GM18511 (cell line): Measurements from ENCODE around the gene RRM1.
"Not testable (repeated sequence)": the region's sequence is repeated elsewhere in the genome, so short reads cannot be mapped to it uniquely, and the experiment has no call there.

Experiments used
- ATAC-seq: cut with Tn5 transposase; IDR thresholded peaks from one replicate; pipeline ENCODE4 v1.9.1; 2021; ENCODE audit warnings: mild to moderate bottlenecking, moderate library complexity; ENCODE audit not compliant: unreplicated experiment

Gene RRM1

GRCh38 chr11:4094348-4095291 is at the start of gene RRM1:
Gene RRM1, plus strand, starts transcription at chr11:4094799. Its CDS starts 214 bp downstream, at chr11:4095013.
- peak; percentile 94 for ATAC-seq

GRCh38 chr11:4044976-4045646 is 49.5 kb upstream of the RRM1 start:
- no peak for ATAC-seq

- ATAC-seq, result no peak
Measured at GRCh38 chr11:4048340-4048739, 46.3 kb upstream of the RRM1 start.

- ATAC-seq, result no peak
Measured at GRCh38 chr11:4049006-4049405, 45.6 kb upstream of the RRM1 start.

- no peak for ATAC-seq
Measured at GRCh38 chr11:4050138-4050537, 44.5 kb upstream of the RRM1 start.

GRCh38 chr11:4053200-4053599 is 41.4 kb upstream of the RRM1 start:
- not testable (repeated sequence) for ATAC-seq

GRCh38 chr11:4054643-4055042 is 40.0 kb upstream of the RRM1 start:
- no peak for ATAC-seq

GRCh38 chr11:4059424-4059823 is 35.2 kb upstream of the RRM1 start:
- no peak for ATAC-seq

- no peak for ATAC-seq
Measured at GRCh38 chr11:4060182-4060923, 34.2 kb upstream of the RRM1 start.

- no peak for ATAC-seq
Measured at GRCh38 chr11:4061700-4062099, 32.9 kb upstream of the RRM1 start.

- no peak for ATAC-seq
Measured at GRCh38 chr11:4063348-4063747, 31.3 kb upstream of the RRM1 start.

GRCh38 chr11:4064278-4064955 is 30.2 kb upstream of the RRM1 start:
- no peak for ATAC-seq

GRCh38 chr11:4065086-4065485 is 29.5 kb upstream of the RRM1 start:
- no peak for ATAC-seq

- no peak for ATAC-seq
Measured at GRCh38 chr11:4065601-4066377, 28.8 kb upstream of the RRM1 start.

- no peak for ATAC-seq
Measured at GRCh38 chr11:4066910-4067309, 27.7 kb upstream of the RRM1 start.

GRCh38 chr11:4068962-4069361 is 25.6 kb upstream of the RRM1 start:
- no peak for ATAC-seq

- ATAC-seq, result no peak
Measured at GRCh38 chr11:4071325-4071724, 23.3 kb upstream of the RRM1 start.

GRCh38 chr11:4071914-4072313 is 22.7 kb upstream of the RRM1 start:
- ATAC-seq, result no peak

- ATAC-seq, result no peak
Measured at GRCh38 chr11:4072668-4073285, 21.8 kb upstream of the RRM1 start.

- ATAC-seq, result no peak
Measured at GRCh38 chr11:4074266-4074665, 20.3 kb upstream of the RRM1 start.
